ENCODE results near the gene C2orf66.

The C2orf66 gene

GRCh38 chr2:196808083-196808665, 981 bp downstream of the C2orf66 start:
- no peak for TF ChIP-seq CTCF (IDR thresholded peaks at IDR 0.05; ENCODE audit: low read depth, low read length)
- no peak overlapping the region for H3K4me3 ChIP-seq (ENCODE audit: low read depth, low read length)

- H3K4me3 ChIP-seq (ENCODE audit: low read depth, low read length): no peak overlapping the region
- no peak for TF ChIP-seq CTCF (IDR thresholded peaks at IDR 0.05; ENCODE audit: low read depth, low read length)
Measured at GRCh38 chr2:196804381-196804780, 4.8 kb downstream of the C2orf66 start.

- no peak for TF ChIP-seq CTCF (IDR thresholded peaks at IDR 0.05; ENCODE audit: low read depth, low read length)
- no peak overlapping the region for H3K4me3 ChIP-seq (ENCODE audit: low read depth, low read length)
Measured at GRCh38 chr2:196802401-196802800, 6.8 kb downstream of the C2orf66 start.

GRCh38 chr2:196801674-196802261, 7.4 kb downstream of the C2orf66 start:
- TF ChIP-seq CTCF (IDR thresholded peaks at IDR 0.05; ENCODE audit: low read depth, low read length): no peak
- H3K4me3 ChIP-seq (ENCODE audit: low read depth, low read length): no peak overlapping the region

- no peak for TF ChIP-seq CTCF (IDR thresholded peaks at IDR 0.05; ENCODE audit: low read depth, low read length)
Measured at GRCh38 chr2:196798980-196799379, 10.2 kb downstream of the C2orf66 start.

GRCh38 chr2:196792865-196793264, 16.3 kb downstream of the C2orf66 start:
- TF ChIP-seq CTCF (IDR thresholded peaks at IDR 0.05; ENCODE audit: low read depth, low read length): no peak
- H3K4me3 ChIP-seq (ENCODE audit: low read depth, low read length): no peak overlapping the region

More at GRCh38 chr2:196798980-196799379, 10.2 kb downstream of the C2orf66 start:
- peak overlapping the region; percentile 95 for H3K4me3 ChIP-seq (ENCODE audit: low read depth, low read length)

GRCh38 chr2:196783431-196784094, 25.6 kb downstream of the C2orf66 start:
- H3K4me3 ChIP-seq (ENCODE audit: low read depth, low read length): no peak overlapping the region
- TF ChIP-seq CTCF (IDR thresholded peaks at IDR 0.05; ENCODE audit: low read depth, low read length): no peak
